HL-60 (cell line): ENCODE data around the gene NR4A1.

Experiments used
- DNase-seq, 2 experiments: peaks; one replicate each; pipeline ENCODE4 v3.0.0-alpha.2; 2010 to 2020; ENCODE audit warnings: low read depth in 1 of 2, low spot score in 1 of 2
- H3K27ac ChIP-seq: fragments of 250-450 bp; sonication (Bioruptor Pico); replicated peaks from 2 replicates; pipeline ENCODE4 v1.5.1; 2020; ENCODE audit warnings: mild to moderate bottlenecking, moderate library complexity
- H3K27me3 ChIP-seq: fragments of 250-450 bp; sonication (Bioruptor Pico); 2 replicates; pipeline ENCODE4 v1.5.1; 2021; ENCODE audit warnings: mild to moderate bottlenecking, moderate library complexity; ENCODE audit not compliant: insufficient read depth, poor library complexity, severe bottlenecking
- H3K4me3 ChIP-seq: replicated peaks from 2 replicates; pipeline ENCODE4 v1.5.1; 2011; ENCODE audit warnings: mild to moderate bottlenecking, control low read depth, low read length; ENCODE audit not compliant: insufficient read depth
- GABPA ChIP-seq: IDR thresholded peaks from 2 replicates; pipeline ENCODE4 v1.6.1; 2012; ENCODE audit warnings: low read depth
- POLR2AphosphoS5 ChIP-seq: IDR thresholded peaks from 2 replicates; pipeline ENCODE4 v1.6.1; 2012; ENCODE audit warnings: low read depth
- SPI1 ChIP-seq: IDR thresholded peaks from 2 replicates; pipeline ENCODE4 v1.6.1; 2012; ENCODE audit warnings: low read depth, mild to moderate bottlenecking, borderline replicate concordance
- TF ChIP-seq, protein P1 (sequence below): IDR thresholded peaks from one replicate; pipeline ENCODE4 v1.5.1; 2011; ENCODE audit warnings: low read length, control low read depth, inconsistent platforms; ENCODE audit not compliant: insufficient read depth
- TF ChIP-seq, protein P2 (sequence below): IDR thresholded peaks from 2 replicates; pipeline ENCODE4 v1.6.1; 2012; ENCODE audit warnings: low read depth; ENCODE audit not compliant: insufficient replicate concordance

The NR4A1 gene

DNA sequence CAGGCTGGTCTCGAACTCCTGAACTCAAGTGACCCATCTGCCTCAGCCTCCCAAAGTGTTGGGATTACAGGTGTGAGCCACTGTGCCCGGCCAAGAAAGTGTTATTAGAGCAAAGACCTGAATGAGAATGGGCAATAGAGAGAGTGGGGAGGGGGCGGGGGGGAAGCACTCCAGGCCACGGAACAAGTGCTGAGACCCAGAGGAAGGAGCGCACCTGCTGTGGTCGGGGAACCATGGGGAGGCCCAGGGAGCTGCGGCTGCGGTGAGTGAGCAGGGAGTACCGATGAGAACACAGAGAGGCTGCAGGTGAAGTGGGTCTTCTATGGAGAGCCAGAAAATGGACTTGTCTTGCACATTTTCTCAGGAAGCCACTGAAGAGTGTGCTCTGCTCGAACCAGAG is 39.0 kb downstream of the NR4A1 start:
- no peak overlapping the region for H3K27ac ChIP-seq
- peaks cover 16% of the 10 kb centered on the region for H3K27me3 ChIP-seq
- TF ChIP-seq SPI1 (no peak), GABPA (no peak), POLR2AphosphoS5 (no peak)
- TF ChIP-seq, protein P1, sequence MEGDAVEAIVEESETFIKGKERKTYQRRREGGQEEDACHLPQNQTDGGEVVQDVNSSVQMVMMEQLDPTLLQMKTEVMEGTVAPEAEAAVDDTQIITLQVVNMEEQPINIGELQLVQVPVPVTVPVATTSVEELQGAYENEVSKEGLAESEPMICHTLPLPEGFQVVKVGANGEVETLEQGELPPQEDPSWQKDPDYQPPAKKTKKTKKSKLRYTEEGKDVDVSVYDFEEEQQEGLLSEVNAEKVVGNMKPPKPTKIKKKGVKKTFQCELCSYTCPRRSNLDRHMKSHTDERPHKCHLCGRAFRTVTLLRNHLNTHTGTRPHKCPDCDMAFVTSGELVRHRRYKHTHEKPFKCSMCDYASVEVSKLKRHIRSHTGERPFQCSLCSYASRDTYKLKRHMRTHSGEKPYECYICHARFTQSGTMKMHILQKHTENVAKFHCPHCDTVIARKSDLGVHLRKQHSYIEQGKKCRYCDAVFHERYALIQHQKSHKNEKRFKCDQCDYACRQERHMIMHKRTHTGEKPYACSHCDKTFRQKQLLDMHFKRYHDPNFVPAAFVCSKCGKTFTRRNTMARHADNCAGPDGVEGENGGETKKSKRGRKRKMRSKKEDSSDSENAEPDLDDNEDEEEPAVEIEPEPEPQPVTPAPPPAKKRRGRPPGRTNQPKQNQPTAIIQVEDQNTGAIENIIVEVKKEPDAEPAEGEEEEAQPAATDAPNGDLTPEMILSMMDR, result no peak
- TF ChIP-seq, protein P2, sequence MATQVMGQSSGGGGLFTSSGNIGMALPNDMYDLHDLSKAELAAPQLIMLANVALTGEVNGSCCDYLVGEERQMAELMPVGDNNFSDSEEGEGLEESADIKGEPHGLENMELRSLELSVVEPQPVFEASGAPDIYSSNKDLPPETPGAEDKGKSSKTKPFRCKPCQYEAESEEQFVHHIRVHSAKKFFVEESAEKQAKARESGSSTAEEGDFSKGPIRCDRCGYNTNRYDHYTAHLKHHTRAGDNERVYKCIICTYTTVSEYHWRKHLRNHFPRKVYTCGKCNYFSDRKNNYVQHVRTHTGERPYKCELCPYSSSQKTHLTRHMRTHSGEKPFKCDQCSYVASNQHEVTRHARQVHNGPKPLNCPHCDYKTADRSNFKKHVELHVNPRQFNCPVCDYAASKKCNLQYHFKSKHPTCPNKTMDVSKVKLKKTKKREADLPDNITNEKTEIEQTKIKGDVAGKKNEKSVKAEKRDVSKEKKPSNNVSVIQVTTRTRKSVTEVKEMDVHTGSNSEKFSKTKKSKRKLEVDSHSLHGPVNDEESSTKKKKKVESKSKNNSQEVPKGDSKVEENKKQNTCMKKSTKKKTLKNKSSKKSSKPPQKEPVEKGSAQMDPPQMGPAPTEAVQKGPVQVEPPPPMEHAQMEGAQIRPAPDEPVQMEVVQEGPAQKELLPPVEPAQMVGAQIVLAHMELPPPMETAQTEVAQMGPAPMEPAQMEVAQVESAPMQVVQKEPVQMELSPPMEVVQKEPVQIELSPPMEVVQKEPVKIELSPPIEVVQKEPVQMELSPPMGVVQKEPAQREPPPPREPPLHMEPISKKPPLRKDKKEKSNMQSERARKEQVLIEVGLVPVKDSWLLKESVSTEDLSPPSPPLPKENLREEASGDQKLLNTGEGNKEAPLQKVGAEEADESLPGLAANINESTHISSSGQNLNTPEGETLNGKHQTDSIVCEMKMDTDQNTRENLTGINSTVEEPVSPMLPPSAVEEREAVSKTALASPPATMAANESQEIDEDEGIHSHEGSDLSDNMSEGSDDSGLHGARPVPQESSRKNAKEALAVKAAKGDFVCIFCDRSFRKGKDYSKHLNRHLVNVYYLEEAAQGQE, result no peak
- no peak for DNase-seq
- H3K4me3 ChIP-seq, result no peak overlapping the region

DNA sequence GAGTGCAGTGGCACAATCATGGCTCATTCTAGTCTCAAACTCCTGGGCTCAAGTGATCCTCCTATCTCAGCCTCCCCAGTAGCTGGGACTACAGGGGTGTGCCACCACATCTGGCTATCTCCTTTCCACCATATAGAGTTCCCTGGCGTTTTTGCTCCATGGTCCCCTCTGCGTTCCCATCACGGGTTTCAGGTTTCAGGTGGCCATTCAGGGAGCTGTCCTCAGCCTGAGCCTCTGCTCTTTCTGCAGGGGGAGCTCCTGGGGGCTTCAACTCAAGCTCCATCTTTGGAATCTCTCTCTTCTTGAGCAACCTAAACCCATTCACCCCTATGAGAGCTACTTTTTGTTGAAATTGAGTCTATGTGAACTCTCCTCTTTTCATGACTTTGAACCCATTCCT is 39.8 kb downstream of the NR4A1 start:
- no peak for DNase-seq
- Histone ChIP-seq H3K4me3 (no peak overlapping the region), H3K27me3 (peaks cover 16% of the 10 kb centered on the region), H3K27ac (no peak overlapping the region)
- TF ChIP-seq POLR2AphosphoS5 (no peak), GABPA (no peak)

DNA sequence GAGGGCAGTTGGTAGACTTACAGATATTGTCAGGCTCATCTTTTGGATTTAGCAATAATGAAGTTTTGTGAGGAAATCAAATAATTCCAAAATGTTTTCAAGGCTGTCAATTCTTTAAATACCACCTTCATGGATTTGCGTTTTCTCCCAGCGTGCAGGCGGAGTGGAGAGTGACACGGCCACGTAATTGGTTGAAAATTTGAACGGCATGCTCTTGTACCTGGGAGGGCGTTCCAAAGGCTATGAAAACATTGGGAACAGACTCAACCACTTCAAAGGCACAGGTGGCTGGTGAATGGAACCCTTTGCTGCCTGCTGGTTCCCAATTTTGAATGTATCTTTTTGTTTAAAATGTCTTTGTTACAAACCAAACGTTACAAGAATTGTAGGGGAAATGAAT is 40.6 kb downstream of the NR4A1 start:
- Histone ChIP-seq H3K27me3 (peaks cover 13% of the 10 kb centered on the region), H3K4me3 (no peak overlapping the region), H3K27ac (no peak overlapping the region)
- TF ChIP-seq GABPA (no peak), SPI1 (no peak), POLR2AphosphoS5 (no peak)
- TF ChIP-seq, protein P1, result no peak
- TF ChIP-seq, protein P2, result no peak
- DNase-seq, result no peak

DNA sequence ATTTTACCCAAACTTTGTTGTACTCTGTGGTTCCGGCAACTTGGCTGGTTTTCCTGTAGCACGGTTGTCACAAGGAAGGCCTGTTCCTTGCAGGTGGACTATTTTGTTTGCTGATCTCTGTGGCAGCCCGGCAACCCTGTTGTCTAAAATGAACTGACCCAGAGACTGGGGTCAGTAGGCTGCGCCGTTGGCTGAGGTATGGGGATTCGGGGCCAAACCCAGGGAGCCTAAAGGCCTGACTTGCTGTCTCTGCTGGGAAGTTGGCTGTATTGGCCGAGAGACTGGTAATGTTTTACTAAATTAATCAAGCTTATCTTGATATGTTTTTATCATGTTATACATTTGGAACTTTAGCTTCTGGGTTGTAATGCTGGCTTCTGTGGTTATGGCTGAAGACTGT is 42.1 kb downstream of the NR4A1 start:
- peaks cover 10% of the 10 kb centered on the region for H3K27me3 ChIP-seq
- H3K4me3 ChIP-seq, result no peak overlapping the region
- H3K27ac ChIP-seq, result no peak overlapping the region
- no peak for DNase-seq
- TF ChIP-seq, protein P2, result no peak
- TF ChIP-seq, protein P1, result no peak
- TF ChIP-seq GABPA (no peak), SPI1 (no peak), POLR2AphosphoS5 (no peak)
